Tongue (tissue), 2 donors: ENCODE data around the gene KRCC1. TPM values are rescaled to one million over a fixed set of nuclear protein-coding genes. Genes with fewer than 3 reads are reported as not detected.
"Not testable (repeated sequence)": the region's sequence is repeated elsewhere in the genome, so short reads cannot be mapped to it uniquely, and the experiment has no call there.

Experiments used
- DNase-seq: peaks from one replicate; pipeline ENCODE4 v3.0.0-alpha.2; 2015
- total RNA-seq: library from RNA; depleted of rRNA; stranded (reverse); fragments of >200 nt; gene quantifications from one replicate; pipeline ENCODE4 v1.2.3, GENCODE V29; 2014

The KRCC1 gene
- total RNA-seq, 1 donor from 2014 or later: 25.3 TPM

- no peak for DNase-seq
Observed at GRCh38 chr2:88038263-88039105, 17.1 kb downstream of the KRCC1 start.

- DNase-seq: no peak
Observed at GRCh38 chr2:88036606-88037005, 19.0 kb downstream of the KRCC1 start.

GRCh38 chr2:88036182-88036581 lies 19.4 kb downstream of the KRCC1 start:
- DNase-seq: no peak

GRCh38 chr2:88032070-88032702 lies 23.4 kb downstream of the KRCC1 start:
- DNase-seq: no peak

- DNase-seq: no peak
Observed at GRCh38 chr2:88028931-88029330, 26.7 kb downstream of the KRCC1 start.

GRCh38 chr2:88027697-88028389 lies 27.7 kb downstream of the KRCC1 start:
- DNase-seq: no peak

- no peak for DNase-seq
Observed at GRCh38 chr2:88024509-88024908, 31.1 kb downstream of the KRCC1 start.

- DNase-seq: no peak
Observed at GRCh38 chr2:88022669-88022921, 33.0 kb downstream of the KRCC1 start.

- DNase-seq: no peak
Observed at GRCh38 chr2:88019985-88020384, 35.6 kb downstream of the KRCC1 start.

GRCh38 chr2:88018909-88019308 lies 36.7 kb downstream of the KRCC1 start:
- no peak for DNase-seq

GRCh38 chr2:88018077-88018805 lies 37.3 kb downstream of the KRCC1 start:
- not testable (repeated sequence) for DNase-seq

- not testable (repeated sequence) for DNase-seq
Observed at GRCh38 chr2:88017780-88018038, 37.9 kb downstream of the KRCC1 start.

GRCh38 chr2:88016960-88017779 lies 38.4 kb downstream of the KRCC1 start:
- DNase-seq: peak; percentile 17

GRCh38 chr2:88016086-88016959 lies 39.3 kb downstream of the KRCC1 start, which contains the start of gene RNU2-63P:
Gene RNU2-63P, minus strand, starts transcription at chr2:88016547.
- DNase-seq: peak; percentile 93

GRCh38 chr2:88011011-88011410 lies 44.6 kb downstream of the KRCC1 start:
- peak; percentile 73 for DNase-seq

GRCh38 chr2:88010136-88010535 lies 45.4 kb downstream of the KRCC1 start:
- no peak for DNase-seq

GRCh38 chr2:88006912-88007439 lies 48.6 kb downstream of the KRCC1 start:
- no peak for DNase-seq

GRCh38 chr2:88005776-88006175 lies 49.8 kb downstream of the KRCC1 start:
- no peak for DNase-seq

GRCh38 chr2:88003074-88003755 lies 52.4 kb downstream of the KRCC1 start:
- DNase-seq: peak; percentile 36

GRCh38 chr2:88002359-88002707 lies 53.2 kb downstream of the KRCC1 start:
- DNase-seq: no peak
